DMS 273 (cell line): ENCODE data around the gene MYBPC2.
"Not testable (repeated sequence)": the region's sequence is repeated elsewhere in the genome, so short reads cannot be mapped to it uniquely, and the experiment has no call there.

Source experiments
- DNase-seq: peaks from one replicate; lab custom pipeline; 2025; ENCODE audit not compliant: unreplicated experiment; lab: John Stamatoyannopoulos, UW

The MYBPC2 gene

DNA sequence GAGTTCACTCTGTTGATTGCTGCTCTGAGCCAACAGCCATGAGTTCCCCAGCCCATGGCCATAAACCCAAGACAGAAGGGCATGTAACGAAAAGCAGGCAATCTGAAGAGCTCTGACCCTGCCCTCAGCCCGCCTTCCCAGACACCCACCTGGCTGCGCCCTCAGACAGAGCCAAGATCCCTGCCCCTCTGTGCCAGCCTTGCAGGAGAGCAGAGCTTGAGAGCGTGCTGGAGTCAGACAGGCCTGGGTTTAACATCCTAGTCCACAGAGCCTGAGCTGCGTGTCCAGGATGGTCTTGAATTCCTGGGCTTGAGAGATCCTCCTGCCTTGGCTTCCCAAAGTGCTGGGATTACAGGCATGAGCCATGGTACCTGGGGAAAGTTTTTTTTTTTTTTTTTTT, 24.6 kb downstream of the MYBPC2 start:
- DNase-seq, result no peak

DNA sequence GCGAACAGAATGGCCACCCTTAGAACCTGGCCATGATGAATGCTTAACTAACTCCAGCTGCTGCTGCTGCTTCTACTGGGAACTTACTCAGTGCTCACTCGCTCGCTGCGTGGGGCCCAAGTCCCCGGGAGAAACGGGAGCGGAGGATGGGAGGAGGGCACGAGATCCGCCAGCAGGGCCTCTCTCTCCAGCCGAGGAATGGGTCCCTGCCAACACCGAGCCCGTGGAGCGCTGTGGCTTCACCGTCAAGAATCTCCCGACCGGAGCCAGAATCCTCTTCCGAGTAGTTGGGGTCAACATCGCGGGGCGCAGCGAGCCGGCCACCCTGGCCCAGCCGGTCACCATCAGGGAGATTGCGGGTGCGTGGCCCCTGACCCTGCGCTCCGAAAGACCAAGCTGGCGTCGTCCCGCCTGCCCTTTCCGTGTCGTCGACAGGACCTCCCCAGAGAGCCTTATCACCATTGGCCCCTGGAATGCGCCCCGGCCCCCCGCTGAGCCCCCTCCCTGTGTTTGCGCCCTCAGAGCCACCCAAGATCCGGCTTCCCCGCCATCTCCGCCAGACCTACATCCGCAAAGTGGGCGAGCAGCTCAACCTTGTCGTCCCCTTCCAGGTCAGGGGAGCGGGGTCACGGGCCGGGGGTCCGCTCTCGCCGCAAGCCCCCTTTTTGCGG, 25.8 kb downstream of the MYBPC2 start:
- no peak for DNase-seq

DNA sequence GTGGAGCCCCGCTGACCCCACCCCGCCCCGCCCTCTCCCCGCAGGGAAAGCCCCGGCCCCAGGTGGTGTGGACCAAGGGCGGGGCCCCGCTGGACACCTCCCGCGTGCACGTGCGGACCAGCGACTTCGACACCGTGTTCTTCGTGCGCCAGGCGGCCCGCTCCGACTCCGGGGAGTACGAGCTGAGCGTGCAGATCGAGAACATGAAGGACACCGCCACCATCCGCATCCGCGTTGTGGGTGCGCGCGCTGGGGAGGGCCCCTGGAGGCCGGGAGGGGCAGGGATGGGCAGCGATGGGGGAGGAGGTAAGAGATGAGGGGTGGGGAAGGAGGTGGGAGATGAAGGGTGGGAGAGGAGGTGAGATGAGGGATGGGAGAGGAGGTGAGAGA, 26.4 kb downstream of the MYBPC2 start:
- no peak for DNase-seq

DNA sequence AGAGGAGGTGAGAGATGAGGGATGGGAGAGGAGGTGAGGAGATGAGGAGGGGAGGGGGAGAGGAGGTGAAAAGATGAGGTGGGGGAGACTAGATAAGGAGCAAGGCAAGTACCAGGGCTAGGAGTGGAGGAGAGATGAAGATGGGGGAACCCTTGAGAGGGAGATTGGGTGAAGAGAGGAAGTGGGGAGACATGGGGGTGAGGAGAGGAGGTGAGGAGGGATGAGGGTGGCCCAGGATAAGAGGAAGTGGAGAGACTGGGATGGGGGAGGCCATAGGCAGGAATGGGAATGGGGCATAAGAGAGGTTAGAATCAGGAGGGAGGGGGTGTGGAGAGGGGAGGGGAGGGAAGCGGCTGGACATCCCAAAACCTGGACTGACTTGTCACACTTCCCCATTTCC, 26.9 kb downstream of the MYBPC2 start:
- DNase-seq, result no peak

DNA sequence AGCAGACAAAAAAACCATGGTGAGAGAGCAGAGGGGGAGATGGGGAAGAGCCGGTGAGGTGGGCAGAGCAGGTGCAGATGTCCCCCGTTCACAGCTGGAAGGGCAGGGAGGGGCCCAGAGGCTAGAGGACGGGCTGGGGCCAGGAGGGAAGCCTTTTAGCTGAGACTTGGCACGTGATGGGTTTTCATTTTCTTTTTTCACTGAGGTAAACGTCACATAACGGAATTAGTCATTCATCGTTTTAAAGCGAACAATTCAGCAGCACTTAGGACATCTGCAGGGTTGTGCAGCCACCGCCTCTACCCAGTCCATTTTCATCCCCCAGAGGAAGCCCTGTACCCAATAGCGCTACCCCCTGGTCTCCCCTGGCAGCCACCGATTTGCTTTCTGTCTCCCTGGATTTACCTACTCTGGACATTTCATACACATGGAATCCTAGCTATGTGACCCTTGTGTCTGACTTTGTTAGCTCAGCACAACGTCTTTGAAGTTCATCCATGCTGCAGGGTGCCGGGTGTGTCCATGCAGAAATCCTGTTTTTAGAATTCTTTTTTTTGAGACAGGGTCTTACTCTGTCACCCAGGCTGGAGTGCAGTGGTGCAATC, 27.6 kb downstream of the MYBPC2 start:
- peak; percentile 35 for DNase-seq

DNA sequence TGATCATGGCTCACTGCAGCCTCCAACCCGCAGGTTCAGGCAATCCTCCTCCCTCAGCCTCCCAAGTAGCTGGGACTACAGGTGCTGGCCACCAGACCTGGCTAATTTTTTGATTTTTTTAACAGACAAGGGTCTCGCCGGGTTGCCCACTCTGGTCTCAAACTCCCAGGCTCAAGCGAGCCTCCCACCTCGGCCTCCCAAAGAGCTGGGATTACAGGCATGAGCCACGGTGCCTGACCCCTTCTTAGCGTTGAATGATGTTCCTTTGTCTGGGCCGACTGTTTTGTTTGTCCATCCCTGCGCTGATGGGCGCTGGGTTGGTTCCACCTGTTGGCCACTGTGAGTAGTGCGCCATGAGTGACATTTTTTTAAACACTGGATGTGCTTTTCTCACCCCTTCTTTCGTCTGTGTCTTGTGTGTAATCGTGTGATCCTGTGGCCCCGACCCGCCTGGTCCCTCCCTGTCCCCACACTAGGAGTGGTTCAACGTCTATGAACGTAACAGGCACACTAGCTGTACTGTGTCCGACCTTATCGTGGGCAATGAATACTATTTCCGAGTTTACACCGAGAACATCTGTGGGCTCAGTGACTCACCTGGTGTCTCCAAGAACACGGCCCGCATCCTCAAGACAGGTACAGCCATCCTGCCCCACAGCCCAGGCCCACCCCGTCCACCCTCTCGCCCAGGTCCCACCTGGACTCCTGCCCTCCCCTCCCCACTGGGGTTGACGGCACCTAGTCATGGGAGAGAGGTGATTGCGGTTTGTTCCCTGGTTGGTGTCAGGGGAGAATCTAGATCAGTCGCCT, 28.6 kb downstream of the MYBPC2 start:
- peak; percentile 79 for DNase-seq

DNA sequence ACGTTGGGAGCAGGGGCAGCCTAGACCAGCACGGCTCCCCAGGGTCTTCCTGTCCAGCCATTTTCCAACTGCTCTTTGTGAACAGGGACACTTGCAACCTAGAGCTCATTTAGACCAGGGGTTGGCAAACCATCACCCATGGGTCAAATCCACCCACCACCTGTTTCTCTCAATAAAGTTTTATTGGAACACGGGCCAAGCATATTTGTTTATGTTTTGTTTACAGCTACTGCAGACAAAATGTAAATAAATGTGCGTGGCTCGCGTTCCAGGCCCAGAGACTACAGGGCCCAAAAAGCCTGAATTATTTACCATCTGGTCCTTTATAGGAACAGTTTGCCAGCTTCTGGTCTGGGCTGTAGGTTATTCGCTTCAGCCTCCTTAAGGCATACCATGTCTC, 30.3 kb downstream of the MYBPC2 start:
- DNase-seq, result no peak

DNA sequence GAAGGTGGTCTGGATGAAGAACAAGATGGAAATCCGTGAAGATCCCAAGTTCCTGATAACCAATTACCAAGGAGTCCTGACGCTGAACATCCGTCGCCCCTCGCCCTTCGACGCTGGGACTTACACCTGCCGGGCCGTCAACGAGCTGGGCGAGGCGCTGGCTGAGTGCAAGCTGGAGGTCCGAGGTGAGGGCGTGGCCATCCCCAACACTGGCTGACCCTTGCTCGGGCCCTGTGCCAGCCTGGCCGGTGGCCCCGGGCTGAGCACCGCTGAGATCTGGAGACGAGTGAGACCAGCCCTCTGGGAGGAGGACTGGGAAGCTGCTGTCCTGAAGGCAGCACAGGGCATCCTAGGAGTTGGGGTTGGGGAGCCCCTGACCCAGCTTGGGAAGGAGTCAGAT, 31.7 kb downstream of the MYBPC2 start:
- DNase-seq, result no peak

DNA sequence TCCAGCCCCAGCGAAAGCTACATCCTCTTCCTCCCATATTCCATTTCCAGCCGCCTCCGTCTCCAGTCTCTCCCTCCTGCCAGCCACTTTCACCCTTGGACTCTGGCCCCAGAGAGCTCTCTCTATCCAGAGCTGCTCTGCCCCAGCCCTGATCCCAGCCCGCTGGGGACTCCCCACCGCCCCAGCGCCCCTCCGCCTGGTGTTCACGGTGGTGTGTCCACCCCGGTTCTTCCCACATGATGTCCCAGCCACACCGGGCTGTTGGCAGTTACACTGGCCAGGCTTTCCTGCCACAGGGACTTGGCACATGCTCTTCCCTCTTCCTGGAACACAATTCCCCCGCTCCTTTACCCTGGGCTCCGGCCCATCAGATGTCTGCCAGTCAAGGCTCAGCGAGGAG, 32.3 kb downstream of the MYBPC2 start:
- no peak for DNase-seq

DNA sequence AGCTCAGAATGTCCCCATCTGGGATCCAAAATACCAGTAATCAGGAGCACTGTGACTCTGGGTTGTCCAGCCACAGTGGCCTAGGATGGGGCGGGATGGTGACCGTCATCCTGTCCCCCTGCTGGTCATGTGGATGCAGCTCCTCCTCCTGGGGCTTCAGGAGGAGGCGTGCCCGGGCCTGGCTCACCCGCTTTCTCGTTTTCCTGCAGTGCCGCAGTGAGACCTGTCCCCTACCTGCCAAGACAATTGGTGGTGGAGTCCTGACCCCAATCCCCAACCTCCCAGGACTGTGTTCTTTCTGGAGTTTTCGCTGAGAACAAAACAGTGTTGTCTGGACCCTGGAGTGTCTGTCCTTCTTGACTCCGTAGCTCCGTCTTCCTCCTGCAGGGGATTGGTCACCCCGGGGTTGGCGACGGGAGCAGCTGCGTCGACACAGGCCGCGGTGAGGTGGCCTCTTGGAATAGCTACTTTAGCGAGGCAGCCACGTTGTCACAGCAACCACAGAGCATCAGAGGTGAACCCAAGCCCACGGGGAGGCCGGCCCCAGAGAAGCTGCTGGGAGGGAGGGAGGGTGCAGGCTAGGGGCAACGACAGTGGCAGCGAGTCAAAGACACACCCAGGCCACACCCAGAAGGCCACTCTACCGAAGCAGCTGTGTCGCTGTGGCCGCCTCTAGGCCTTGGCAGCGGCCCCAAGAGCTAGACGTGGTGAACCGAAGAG, 33.5 kb downstream of the MYBPC2 start:
- DNase-seq, result no peak

DNA sequence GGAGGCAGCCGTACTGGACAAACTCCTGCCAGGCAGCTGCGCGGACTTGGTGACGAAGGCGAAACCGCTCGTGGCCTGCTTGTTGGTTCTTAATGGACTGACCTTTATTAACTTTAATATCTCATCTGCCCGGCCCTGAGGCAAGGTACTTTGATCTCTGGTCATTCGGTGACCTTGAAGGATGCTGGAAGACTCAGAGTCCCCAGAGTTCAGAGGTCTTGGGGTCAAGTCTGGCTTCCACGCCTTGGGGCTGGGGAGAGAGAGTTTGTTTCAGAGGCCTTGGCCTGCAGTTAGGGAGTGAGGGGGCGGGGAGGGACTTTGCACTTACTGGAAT, 34.0 kb downstream of the MYBPC2 start:
- no peak for DNase-seq

DNA sequence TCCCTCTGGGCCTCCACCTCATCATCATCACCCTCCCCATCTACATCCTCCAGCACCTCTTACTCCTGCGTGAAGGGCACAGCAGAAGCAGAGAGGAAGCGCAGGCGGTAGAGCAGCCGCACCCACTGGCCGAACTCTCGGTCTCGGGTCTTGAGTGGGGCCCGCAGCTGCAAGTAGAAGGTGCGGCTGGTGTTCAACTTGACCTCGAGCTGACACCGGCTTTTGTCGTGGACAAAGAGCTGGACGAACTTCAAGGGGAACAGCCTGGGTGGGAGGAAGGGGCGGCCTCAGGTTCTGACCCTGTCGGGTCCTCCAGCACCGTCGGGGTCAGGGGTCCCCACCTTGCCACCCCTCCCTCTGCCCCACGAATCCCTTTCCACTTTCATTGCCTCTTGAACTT, 34.9 kb downstream of the MYBPC2 start:
- no peak for DNase-seq

DNA sequence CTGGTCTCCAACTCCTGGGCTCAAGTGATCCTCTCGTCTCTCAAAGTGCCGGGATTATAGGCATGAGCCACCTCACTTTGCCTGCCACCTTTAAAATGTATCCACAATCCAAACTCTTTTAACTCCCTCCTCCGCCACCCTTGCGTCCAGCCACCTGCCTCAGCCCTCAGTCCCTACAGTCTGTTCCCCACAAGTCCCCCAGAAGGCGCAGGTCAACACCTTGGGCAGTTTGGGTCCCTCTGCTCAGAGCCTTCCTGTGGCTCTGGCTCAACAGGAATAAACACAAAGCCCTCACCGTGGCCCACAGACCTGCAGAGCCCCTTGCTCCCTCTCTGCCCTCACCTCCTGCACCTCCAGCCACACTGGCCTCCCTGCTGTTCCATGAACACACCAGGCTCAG, 36.1 kb downstream of the MYBPC2 start:
- no peak for DNase-seq

DNA sequence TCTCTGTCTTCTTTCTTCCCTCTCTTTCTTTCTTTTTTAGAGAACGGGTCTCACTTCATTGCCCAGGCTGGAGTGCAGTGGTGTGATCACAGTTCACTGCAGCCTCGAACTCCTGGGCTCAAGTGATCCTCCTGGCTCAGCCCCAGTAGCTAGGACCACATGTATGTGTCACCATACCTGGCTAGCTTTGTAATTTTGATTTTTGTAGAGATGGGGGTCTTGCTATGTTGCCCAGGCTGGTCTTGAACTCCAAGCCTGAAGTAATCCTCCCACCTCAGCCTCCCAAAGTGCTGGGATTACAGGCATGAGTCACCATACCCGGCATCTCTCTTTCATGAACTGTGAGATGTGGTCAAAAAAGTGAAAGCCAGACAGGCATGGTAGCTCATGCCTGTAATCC, 40.6 kb downstream of the MYBPC2 start:
- not testable (repeated sequence) for DNase-seq

DNA sequence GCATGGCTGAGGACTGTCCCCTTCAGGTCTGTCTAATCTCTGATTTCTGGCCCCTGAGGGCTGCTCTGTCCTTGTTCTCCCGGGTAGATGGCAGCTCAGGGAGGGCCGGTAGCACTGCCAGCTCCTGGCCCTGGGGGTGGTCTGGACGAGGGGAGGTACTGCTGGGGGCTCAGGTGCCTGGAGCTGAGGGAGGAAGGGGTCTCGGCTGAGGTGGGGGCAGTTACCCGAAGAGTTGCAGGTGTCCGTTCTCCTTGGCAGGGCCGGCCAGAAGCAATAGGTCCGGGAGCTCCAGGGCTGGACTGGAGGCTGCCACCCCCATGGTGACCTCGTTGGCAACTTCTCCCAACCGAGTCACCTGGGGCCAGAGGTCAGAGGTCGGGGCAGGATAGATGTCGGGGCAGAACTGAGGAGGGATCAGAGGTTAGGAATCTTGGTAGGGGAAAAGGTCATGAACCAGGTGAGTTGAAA, 42.4 kb downstream of the MYBPC2 start:
- no peak for DNase-seq

DNA sequence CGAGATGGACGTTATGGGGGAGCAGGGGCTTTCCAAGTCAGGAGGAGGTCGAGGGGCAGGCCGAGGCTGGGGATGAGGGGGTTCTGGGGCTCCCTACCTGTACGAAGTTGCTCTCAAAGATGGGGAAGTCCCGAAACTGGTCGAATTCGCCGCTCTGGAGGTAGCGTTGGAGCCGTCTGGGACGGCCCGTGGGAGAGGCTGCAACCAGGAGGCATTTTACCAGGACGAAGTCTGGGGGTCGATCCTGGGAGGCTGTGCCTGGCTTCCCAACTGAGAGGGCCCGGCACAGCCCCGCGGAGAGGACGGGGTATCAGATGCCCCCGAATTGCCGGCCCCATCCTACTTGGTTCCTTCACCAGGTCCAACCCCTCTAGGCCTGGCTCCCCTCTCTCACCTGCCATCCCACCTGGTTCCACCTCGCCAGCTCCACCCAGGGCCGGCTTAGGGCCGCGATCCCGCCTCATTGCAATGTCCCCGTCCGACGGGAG, 43.1 kb downstream of the MYBPC2 start:
- no peak for DNase-seq

DNA sequence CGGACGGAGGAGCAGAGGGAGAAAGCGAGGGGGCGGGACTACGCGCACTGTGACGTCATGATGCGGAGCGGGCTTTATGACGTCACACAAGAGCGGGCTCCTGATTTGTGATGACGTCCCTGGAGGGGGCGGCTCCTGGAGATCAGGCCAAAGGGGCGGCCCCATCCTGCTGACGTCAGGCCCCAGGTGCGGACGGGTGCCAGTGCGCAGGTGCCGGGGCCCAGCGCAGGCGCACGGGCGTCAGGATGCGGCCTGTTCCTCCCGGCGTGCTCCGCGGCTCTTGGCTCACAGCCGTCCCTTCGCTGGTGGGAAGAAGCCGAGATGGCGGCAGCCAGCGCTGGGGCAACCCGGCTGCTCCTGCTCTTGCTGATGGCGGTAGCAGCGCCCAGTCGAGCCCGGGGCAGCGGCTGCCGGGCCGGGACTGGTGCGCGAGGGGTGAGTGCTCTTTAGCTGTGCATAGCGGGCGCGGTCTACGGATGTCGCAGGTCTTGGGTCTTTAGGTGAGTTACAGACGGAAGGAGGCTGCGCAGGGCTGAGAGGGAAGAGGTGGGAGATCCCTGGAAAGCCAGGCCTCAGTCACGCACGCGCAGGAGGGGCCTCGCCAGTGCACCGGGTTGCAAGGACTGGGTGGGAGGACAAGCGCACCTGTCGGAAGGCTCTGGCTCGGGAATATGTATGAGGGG, 43.7 kb downstream of the MYBPC2 start, which contains the start of the genes EMC10 and GARIN5A:
Gene EMC10, plus strand, starts transcription at position 284 of the 683 bp plus-strand sequence. Its CDS starts 38 bp downstream, at position 322.
Gene GARIN5A, minus strand, starts transcription at position 625 of the 683 bp plus-strand sequence. Its CDS starts 460 bp downstream, at position 165.
- DNase-seq, result peak; percentile 95

DNA sequence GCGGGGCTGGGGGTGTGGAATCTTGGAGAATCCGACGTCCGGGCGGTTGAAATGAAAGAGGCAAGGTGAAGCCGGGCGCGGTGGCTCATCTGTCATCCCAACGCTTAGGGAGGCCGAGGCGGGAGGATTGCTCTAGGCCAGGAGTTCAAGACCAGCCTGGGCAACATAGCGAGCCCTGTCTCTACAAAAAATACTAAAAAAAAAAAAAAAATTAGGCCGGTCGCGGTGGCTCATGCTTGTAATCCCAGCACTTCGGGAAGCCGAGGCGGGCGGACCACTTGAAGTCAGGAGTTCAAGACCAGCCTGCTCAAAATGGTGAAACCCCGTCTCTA, 44.2 kb downstream of the MYBPC2 start:
- DNase-seq, result no peak

DNA sequence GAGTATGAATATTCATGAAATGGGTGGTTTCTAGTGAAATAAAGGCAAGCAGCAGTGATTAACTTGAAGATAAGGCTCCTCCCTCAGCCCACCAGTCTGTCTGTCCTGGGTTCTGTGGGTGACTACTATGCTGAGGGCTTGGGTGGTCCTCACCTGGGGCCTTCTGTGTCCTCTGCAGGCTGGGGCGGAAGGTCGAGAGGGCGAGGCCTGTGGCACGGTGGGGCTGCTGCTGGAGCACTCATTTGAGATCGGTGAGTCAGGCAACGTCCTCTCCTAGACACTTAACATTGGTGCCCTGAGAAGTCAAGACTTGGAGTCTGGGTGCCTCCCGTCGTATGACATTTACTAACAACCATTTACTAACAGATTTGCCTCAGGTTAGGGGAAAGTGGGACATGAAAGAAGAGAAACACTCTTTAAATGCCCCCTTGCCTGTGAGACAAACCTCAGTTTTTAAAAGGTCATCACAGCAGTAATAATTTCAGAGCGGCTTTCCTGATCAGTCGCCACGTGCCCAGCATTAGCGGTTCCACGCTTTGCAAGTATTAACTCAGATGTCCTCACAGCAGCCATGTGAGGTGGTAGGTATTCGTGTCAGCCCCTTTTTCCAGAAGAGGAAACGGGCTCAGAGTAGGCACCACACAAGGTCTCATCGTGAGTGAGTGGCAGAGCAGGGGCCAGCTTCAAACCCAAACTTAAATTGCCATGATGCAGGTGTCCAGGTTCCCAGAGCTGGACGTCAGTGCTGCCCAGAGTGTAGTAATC, 45.2 kb downstream of the MYBPC2 start:
- DNase-seq, result no peak
